SJSA1 (cell line): ENCODE measurements around the gene ZNF592. TPM values are rescaled to one million over a fixed set of nuclear protein-coding genes. Genes with fewer than 3 reads are reported as not detected.

ENCODE experiments used
- DNase-seq, 2 experiments: peaks; one replicate each; pipeline ENCODE4 v3.0.0-alpha.2; 2015 to 2020; ENCODE audit warnings: low spot score in 2 of 2, low read depth in 1 of 2
- H3K27ac ChIP-seq: fragments of 250-450 bp; sonication (Bioruptor Pico); 2 replicates; pipeline ENCODE4 v1.5.1; 2020; ENCODE audit warnings: mild to moderate bottlenecking, moderate library complexity
- H3K27me3 ChIP-seq: fragments of 250-450 bp; sonication (Bioruptor Pico); replicated peaks from 2 replicates; pipeline ENCODE4 v1.5.1; 2020; ENCODE audit warnings: mild to moderate bottlenecking, moderate library complexity
- H3K36me3 ChIP-seq: fragments of 250-450 bp; sonication (Bioruptor Pico); 2 replicates; pipeline ENCODE4 v1.5.1; 2020; ENCODE audit warnings: mild to moderate bottlenecking
- H3K4me1 ChIP-seq: fragments of 250-450 bp; sonication (Bioruptor Pico); replicated peaks from 2 replicates; pipeline ENCODE4 v1.6.1; 2021; ENCODE audit warnings: mild to moderate bottlenecking
- H3K4me3 ChIP-seq: fragments of 250-450 bp; sonication (Bioruptor Pico); 2 replicates; pipeline ENCODE4 v1.5.1; 2020; ENCODE audit warnings: mild to moderate bottlenecking
- H3K9me3 ChIP-seq: fragments of 250-450 bp; sonication (Bioruptor Pico); replicated peaks from 2 replicates; pipeline ENCODE4 v1.5.1; 2020; ENCODE audit warnings: mild to moderate bottlenecking
- total RNA-seq: library from RNA; depleted of rRNA; stranded (reverse); fragments of >200 nt; shearing (Covaris generic); gene quantifications from 2 replicates; pipeline ENCODE4 v1.2.3, GENCODE V29; 2014

The ZNF592 gene
- total RNA-seq, 1 experiment from 2014 or later = 10.4 TPM

DNA sequence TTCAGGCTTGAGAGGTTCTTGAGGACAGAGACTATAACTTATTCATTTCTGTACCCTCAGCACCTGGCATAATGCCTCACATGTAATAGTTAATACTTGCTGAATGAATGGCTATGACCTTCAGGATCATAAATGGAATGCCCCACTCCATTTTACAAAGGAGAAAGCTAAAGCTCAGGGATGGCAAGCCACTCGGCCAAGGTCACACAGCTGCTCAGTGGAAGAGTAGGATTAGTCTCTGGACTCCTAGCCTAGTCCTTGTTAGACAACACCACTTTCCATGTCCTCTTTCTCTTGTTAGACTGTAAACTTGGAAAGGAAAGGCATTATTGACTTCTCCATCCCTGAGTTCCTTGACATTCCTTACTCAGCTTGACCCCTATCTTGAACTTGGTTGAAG lies 65.5 kb downstream of the ZNF592 start:
- Histone ChIP-seq H3K27ac (no peak overlapping the region), H3K4me1 (peaks cover 14% of the 10 kb centered on the region), H3K36me3 (no peaks in the 10 kb centered on the region), H3K27me3 (no peaks in the 10 kb centered on the region), H3K9me3 (no peaks in the 10 kb centered on the region), H3K4me3 (no peak overlapping the region)
- no peak for DNase-seq

DNA sequence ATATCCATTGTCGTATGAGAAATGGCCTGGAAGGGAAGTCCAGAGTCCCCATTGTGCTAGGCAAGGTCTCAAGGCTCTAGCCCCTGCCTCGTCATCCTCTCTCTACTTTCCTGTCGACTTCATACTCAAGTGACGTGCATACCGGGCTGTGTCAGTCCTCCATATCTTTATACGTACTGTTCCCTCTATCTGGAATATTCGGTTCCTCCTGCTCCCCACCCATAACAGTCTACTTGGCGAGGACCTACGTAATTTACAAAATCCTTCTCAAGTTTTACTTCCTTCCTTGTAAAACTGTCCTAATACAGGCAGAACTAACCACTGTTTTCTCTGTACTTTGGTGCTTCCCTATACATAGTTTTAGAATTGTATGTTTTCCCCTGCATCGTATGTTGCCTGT lies 66.5 kb downstream of the ZNF592 start:
- Histone ChIP-seq H3K36me3 (no peaks in the 10 kb centered on the region), H3K9me3 (no peaks in the 10 kb centered on the region), H3K4me3 (no peak overlapping the region), H3K27ac (no peak overlapping the region), H3K4me1 (peaks cover 14% of the 10 kb centered on the region), H3K27me3 (no peaks in the 10 kb centered on the region)
- no peak for DNase-seq

DNA sequence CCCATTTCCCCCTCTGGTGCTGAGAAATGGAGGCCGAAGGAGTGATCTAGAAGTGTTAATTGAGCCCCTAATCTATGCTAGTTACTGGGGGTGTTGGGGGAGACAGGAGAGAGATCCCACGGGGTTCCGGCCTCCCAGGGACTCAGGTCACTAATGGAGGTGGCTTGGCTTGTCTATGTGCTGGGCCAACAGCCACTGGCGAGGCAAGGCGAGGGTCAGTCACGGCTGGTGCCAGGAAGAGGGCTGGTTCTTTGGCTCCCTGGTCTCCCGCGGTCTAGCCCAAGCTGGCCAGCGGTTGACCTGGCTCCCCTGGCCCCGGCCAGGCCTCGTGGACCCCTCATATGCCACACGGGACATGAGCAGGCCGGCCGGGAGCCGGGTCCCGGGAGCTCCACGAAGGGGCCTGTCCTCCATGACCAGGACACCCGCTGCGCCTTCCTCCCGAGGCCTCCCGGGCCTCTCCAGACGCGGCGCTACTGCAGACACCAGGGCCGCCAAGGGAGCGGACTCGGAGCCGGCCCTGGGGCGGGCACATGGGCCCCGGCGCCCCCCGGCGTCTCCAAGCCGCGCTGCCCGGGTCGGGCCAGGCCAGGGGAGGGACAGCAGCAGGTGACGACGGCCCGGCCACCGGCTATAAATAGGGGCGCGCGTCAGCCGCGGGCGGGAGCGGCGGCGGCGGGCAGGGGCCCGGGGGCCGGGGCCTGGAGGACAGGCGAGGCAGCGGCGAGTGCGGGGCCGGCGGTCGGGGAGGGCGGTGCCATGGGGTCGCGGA lies 68.5 kb downstream of the ZNF592 start, which contains the start of gene ALPK3:
Gene ALPK3 (plus strand): TSS at position 663 of the 772 bp plus-strand sequence. CDS start 97 bp downstream, at position 760.
- H3K4me1 ChIP-seq = peaks cover 14% of the 10 kb centered on the region
- no peaks in the 10 kb centered on the region for H3K9me3 ChIP-seq
- H3K27me3 ChIP-seq = no peaks in the 10 kb centered on the region
- H3K4me3 ChIP-seq = no peak within 1 kb of the TSS
- H3K36me3 ChIP-seq = no peaks in the 10 kb centered on the region
- DNase-seq = no peak
- H3K27ac ChIP-seq = 0 out of 2 replicates have a peak within 1 kb of the TSS, but pooled peaks have one; percentile 2

DNA sequence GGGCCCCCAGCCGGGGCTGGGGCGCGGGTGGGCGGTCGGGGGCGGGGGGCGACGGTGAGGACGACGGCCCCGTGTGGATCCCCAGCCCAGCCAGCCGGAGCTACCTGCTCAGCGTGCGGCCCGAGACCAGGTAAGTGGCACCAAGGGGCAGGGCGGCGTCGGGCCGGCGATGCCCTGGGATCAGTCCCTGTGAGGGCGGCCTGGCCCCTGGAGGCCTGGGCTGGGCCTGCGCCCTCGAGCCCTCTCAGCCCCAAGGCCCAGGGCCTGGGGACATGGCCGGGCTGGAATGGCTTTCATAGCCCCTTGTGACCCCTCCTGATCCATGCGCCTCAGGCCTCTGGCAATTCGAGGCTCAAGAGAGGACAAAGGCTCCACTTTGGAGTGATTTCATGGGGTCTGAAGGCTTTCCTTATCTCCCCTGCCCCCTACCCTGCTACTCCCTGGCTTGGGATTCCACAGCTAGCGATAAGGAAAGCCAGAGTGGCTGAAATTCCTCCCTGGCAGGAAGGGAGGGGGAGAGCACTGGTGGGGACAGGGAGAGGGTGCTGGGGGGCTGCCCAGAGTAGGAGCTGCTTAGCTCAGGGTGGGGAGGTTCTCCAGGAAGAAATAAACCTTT lies 69.2 kb downstream of the ZNF592 start:
- Histone ChIP-seq H3K4me3 (no peak overlapping the region), H3K9me3 (no peaks in the 10 kb centered on the region), H3K27me3 (no peaks in the 10 kb centered on the region), H3K4me1 (peaks cover 14% of the 10 kb centered on the region), H3K36me3 (no peaks in the 10 kb centered on the region), H3K27ac (0 out of 2 replicates have a peak overlapping the region, but pooled peaks have one; percentile 2)
- DNase-seq = no peak

DNA sequence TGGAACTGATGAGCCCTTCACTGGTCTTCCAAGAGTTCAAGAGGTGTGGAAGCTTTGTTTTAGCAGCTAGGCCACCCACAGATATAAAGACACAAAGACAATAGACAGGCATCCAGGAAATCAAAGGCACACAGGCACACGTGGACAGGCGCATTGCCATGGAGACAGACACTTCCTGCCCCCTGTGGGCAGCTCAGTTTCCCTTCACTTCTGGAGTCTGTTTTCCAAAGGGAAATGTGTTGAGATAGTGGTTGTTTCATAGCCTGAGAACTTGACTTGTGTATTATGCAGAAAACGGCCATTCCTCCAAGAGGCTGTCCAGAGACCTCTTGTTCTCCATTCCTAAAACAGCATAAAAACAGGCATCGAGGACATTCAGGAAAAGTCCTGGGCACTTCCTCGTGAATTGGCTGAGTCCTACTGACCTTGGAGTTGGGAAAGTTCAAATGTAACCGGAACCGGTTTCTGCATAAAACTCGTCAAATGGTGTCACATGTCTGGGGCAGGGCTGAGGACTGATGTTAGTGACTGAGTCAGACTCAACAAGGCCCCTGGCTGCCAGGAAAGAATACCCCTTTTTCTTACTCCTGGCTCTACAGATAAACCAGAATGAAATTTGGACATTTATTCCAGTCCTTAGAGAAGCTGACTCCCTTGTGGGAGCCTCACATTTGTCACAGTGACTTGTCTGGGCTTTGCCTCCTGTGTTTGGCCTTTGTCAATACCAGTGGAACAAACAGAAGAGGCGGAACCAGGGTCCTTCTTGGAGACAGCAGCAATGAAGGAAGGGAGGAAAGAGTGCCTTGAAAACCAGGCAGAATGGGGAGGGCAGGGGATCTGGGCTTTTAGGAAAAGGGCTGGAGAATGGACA lies 70.1 kb downstream of the ZNF592 start:
- no peak overlapping the region for H3K4me3 ChIP-seq
- no peak overlapping the region for H3K27ac ChIP-seq
- H3K4me1 ChIP-seq = peaks cover 14% of the 10 kb centered on the region
- peak in 1 of 2 experiments; percentile 50 for DNase-seq
- H3K27me3 ChIP-seq = no peaks in the 10 kb centered on the region
- no peaks in the 10 kb centered on the region for H3K36me3 ChIP-seq
- H3K9me3 ChIP-seq = no peaks in the 10 kb centered on the region

DNA sequence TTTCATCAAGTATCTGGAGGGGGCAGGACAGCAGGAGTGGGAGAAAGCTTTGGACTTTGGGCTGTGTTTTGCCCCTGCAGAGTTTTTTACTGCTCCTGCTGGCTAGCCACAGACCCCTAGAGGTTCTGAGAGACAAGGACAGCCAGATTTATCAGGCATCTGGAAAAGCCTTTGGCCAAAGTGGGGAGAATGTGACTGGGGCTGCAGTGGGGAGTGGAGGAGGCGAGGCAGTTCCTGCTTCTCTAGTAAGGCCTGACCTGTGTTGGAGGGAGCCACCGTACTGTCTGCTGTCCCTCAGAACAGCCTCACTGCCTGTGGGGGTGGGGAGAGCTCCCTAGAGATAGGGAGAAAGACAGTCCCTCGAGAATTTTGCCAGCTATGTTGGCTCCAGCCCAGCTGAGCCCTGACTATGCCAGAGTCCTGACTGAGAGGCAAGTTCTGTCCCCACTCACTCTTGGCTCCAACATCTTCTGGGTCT lies 70.9 kb downstream of the ZNF592 start:
- H3K4me3 ChIP-seq = no peak overlapping the region
- H3K4me1 ChIP-seq = peaks cover 14% of the 10 kb centered on the region
- DNase-seq = no peak
- no peaks in the 10 kb centered on the region for H3K36me3 ChIP-seq
- H3K27me3 ChIP-seq = no peaks in the 10 kb centered on the region
- no peaks in the 10 kb centered on the region for H3K9me3 ChIP-seq
- H3K27ac ChIP-seq = no peak overlapping the region

DNA sequence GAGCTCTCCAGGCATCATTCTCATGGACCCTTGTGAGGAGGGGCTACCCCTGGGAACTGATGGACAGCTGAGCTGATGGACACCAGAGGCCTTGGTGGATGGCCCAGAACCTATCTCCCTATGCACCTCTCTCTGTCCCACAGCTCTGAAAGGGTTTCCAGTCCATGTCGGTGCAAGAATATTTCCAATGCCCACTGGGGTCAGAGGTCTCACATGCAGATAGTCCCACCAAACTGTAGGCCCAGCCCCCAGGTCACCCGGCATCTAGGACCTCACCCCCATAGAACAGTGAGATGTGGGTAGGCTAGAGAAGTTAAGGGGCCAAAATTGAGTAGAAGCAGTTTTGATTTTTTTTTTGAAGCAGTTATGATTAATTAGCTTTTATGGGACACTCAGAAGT lies 71.4 kb downstream of the ZNF592 start:
- Histone ChIP-seq H3K27ac (no peak overlapping the region), H3K4me3 (no peak overlapping the region), H3K36me3 (no peaks in the 10 kb centered on the region)

DNA sequence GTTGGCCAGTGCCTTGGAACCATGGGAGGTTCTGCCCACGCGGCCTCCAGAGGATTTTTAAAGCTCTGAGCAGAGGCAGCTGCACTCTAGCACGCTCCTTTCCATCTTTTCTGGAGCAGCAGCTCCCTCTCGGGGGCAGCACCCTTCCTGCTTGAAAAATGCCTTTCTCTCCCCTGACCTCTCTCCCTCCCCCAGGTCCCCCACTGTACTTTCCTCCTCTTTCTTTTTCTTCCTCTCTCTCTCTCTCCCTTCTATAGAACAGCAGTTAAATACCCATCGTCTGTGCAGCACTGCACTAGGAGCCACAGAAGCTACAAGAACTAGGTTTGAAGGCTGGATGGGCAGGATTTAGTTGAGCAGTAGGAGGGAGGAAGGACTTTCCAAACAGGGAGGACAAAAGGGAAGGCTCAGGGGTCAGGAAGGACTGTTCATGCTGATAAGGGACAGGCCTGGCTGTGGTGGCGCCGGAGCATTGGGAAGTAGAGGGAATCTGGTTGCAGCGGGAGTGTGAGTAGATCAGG lies 73.2 kb downstream of the ZNF592 start:
- Histone ChIP-seq H3K36me3 (no peaks in the 10 kb centered on the region), H3K4me1 (peaks cover 14% of the 10 kb centered on the region), H3K9me3 (no peaks in the 10 kb centered on the region), H3K4me3 (no peak overlapping the region), H3K27me3 (no peaks in the 10 kb centered on the region), H3K27ac (no peak overlapping the region)
- no peak for DNase-seq

More for the DNA sequence above, 71.4 kb downstream of the ZNF592 start:
- no peak for DNase-seq
- H3K27me3 ChIP-seq = no peaks in the 10 kb centered on the region
- H3K4me1 ChIP-seq = peaks cover 14% of the 10 kb centered on the region
- H3K9me3 ChIP-seq = no peaks in the 10 kb centered on the region

DNA sequence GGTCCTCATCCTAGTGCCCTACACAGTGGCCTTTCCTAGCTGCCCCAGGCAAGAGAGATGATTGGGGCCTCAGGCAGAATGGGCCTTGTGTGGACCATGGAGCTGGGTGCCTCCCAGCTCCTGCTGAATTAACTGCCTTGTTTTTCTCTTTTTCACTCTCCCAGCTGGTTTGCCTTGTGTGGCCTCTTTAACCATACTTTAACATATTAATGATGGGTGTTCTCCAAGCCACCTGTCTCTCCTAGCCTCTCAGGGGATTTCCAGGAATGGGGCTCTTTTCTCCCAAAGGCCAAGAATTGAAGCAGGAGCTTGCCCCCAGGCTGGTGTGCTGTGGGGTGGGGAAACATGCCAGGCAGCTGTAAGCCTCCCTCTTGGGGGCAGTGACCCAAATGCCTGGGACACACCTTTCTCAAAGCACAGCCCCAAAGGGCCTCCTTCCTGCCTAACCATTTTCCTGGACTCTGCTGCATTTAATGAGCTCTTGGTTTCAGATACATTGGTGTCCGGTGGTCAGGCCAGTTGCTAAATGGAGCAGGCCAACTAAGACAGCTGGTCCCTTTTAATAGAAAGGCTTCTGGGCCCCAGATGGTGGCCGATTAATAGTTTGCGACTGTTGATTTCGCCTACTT lies 74.4 kb downstream of the ZNF592 start:
- Histone ChIP-seq H3K4me3 (no peak overlapping the region), H3K27me3 (no peaks in the 10 kb centered on the region), H3K27ac (no peak overlapping the region), H3K36me3 (no peaks in the 10 kb centered on the region), H3K4me1 (peaks cover 11% of the 10 kb centered on the region), H3K9me3 (no peaks in the 10 kb centered on the region)
- DNase-seq = no peak

DNA sequence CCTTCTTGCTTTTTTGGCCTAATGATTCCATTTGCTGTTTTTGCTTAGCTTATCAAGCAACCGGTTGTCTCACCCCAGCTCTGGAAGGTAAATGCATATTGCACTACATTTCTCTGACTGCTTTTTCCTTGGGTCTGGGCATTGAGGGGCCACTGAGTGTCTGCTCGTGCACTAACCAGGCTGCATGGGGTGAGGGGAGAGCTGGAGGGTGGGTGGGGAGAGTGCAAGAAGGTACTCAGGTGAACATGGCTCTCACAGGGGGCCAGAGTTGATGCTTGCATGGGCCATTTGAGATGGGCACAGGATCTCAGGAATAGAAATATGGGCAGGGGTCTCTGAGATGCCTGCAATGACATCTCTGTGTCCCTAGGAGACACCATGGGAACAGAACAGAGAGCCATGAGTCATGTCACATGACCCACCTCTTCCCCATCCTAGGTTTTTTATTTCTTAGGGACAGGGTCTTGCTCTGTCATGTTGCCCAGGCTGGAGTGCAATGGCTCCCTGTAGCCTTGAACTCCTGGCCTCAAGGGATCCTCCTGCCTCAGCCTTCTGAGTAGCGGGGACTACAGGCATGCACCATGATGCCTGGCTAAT lies 75.0 kb downstream of the ZNF592 start:
- H3K27ac ChIP-seq = no peak overlapping the region
- no peak overlapping the region for H3K4me3 ChIP-seq
- H3K36me3 ChIP-seq = no peaks in the 10 kb centered on the region
- no peaks in the 10 kb centered on the region for H3K27me3 ChIP-seq
- no peak for DNase-seq
- peaks cover 5% of the 10 kb centered on the region for H3K4me1 ChIP-seq
- H3K9me3 ChIP-seq = no peaks in the 10 kb centered on the region

DNA sequence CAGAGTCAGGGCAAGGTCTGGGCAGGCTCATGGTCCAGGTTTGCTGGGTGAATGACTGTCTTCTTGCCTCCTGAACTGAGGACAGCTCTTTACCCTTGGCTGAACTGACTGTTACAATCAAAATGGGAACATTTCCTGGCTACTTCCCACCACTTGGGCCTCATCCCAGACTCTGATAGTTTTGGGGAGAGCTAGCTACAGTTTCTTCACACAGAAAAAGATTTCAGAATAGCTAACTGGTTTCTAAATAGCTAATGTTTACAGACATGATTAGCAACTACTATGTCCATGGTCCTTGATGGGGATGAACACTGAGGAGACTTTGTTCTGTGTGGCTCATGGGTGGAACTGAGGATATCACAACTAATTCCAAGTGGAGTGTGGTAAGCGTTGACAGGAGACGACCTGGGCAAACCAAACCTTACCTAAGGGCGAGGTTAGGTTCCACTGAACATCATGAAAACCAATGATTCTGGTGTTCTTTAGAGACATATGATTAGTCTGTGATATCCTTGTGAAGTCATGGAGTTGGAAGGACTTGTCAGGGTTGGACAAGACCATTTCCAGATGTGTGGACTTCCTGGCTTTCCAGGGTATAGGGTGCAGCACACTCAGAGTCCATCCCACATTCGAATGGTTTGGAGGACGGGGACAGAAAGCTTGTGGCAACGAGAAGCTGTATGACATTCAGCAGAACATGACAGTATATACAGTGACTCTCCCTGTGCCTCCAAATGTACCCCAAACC lies 76.0 kb downstream of the ZNF592 start:
- Histone ChIP-seq H3K36me3 (no peaks in the 10 kb centered on the region), H3K4me3 (no peak overlapping the region), H3K27ac (no peak overlapping the region), H3K4me1 (no peaks in the 10 kb centered on the region), H3K9me3 (no peaks in the 10 kb centered on the region), H3K27me3 (no peaks in the 10 kb centered on the region)
- no peak for DNase-seq

DNA sequence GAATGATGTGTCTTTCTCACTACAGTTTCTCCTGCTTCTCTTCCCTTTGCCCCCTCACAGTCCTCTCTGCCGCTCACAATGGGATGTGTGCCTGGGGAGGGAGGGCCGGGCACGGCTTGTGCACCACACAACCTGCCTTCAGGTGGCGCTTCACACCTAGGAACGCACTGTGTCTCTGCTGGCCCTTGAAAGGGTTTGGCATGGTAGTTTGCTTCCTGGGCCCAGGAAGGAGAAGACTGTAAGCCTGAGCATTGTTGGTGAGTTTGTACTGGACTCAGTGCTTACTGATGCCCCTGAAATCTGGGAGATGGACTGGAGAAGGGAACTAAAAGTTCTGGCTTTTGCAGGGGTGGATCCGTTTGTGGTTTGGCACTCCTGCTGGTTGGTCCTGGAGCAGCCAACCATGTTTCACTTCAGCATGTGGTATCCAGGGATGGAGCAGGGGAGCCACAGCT lies 78.0 kb downstream of the ZNF592 start:
- Histone ChIP-seq H3K4me3 (no peak overlapping the region), H3K27ac (no peak overlapping the region), H3K4me1 (no peaks in the 10 kb centered on the region), H3K27me3 (no peaks in the 10 kb centered on the region), H3K36me3 (no peaks in the 10 kb centered on the region), H3K9me3 (no peaks in the 10 kb centered on the region)
- no peak for DNase-seq
